Right atrium auricular region (tissue), 2 donors: ENCODE data around the gene ABTB1. TPM values are rescaled to one million over a fixed set of nuclear protein-coding genes. Genes with fewer than 3 reads are reported as not detected.
A peak's percentile ranks its signal among the peaks of the same experiment; 100 is the strongest.

ENCODE experiments used
- DNase-seq: peaks from one replicate; pipeline ENCODE4 v3.0.0-alpha.2; 2019; ENCODE audit warnings: low spot score
- H3K27ac ChIP-seq, 2 donors: fragments of 200-600 bp; sonication (generic); 1 replicate in 1 of 2; 2 replicates in 1 of 2; pipeline ENCODE4 v1.5.1; 2016 to 2019
- H3K27me3 ChIP-seq, 2 donors: fragments of 200-600 bp; sonication (generic); one replicate each; pipeline versions ENCODE4 v1.5.1 to v1.6.0; 2017 to 2019
- H3K36me3 ChIP-seq: fragments of 200-600 bp; sonication (generic); one replicate; pipeline ENCODE4 v1.5.1; 2016
- H3K4me1 ChIP-seq, 2 donors: fragments of 200-600 bp; sonication (generic); one replicate each; pipeline versions ENCODE4 v1.5.1 to v1.6.0; 2017 to 2019
- H3K4me3 ChIP-seq, 2 donors: fragments of 200-600 bp; sonication (generic); 1 replicate in 1 of 2; 2 replicates in 1 of 2; pipeline ENCODE4 v1.5.1; 2017 to 2019; ENCODE audit warnings: mild to moderate bottlenecking in 1 of 2, moderate library complexity in 1 of 2
- H3K9me3 ChIP-seq, 2 donors: fragments of 200-600 bp; sonication (generic); one replicate each; pipeline ENCODE4 v1.5.1; 2019
- CTCF ChIP-seq, 2 donors: fragments of 200-600 bp; sonication (generic); IDR thresholded peaks; one replicate each; pipeline ENCODE4 v1.5.1; 2019; ENCODE audit warnings: antibody characterized with exemption in 2 of 2
- total RNA-seq, 2 donors: library from RNA; depleted of rRNA; stranded (reverse); fragments of >200 nt; gene quantifications; one replicate each; pipeline ENCODE4 v1.1.0, GENCODE V29; 2016

The ABTB1 gene
- total RNA-seq, 2 donors from 2014 or later, result 14.9 to 16.9 TPM

GRCh38 chr3:127729556-127730056 lies 56.9 kb downstream of the ABTB1 start:
- peak overlapping the region; percentile 8 to 70 for H3K27ac ChIP-seq
- H3K9me3 ChIP-seq, result no peaks in the 10 kb centered on the region
- peaks cover 0 to 27% of the 10 kb centered on the region in 2 donors for H3K4me1 ChIP-seq
- DNase-seq, result no peak
- TF ChIP-seq CTCF (IDR thresholded peaks at IDR 0.05), result no peak
- no peak overlapping the region for H3K4me3 ChIP-seq
- H3K27me3 ChIP-seq, result no peaks in the 10 kb centered on the region
- no peaks in the 10 kb centered on the region for H3K36me3 ChIP-seq

- no peaks in the 10 kb centered on the region for H3K27me3 ChIP-seq
- H3K36me3 ChIP-seq, result no peaks in the 10 kb centered on the region
- H3K4me3 ChIP-seq, result no peak overlapping the region
- H3K4me1 ChIP-seq, result peaks cover 0 to 32% of the 10 kb centered on the region in 2 donors
- TF ChIP-seq CTCF (IDR thresholded peaks at IDR 0.05), result no peak
- no peak for DNase-seq
- H3K27ac ChIP-seq, result peak overlapping the region; percentile 8 to 70
- no peaks in the 10 kb centered on the region for H3K9me3 ChIP-seq
Observed at GRCh38 chr3:127730171-127730570, 57.4 kb downstream of the ABTB1 start.

Other genes with a start within 250 kb of the ABTB1 start
- 10 to 100 TPM; 24.0 to 27.3 TPM for gene TPRA1, start 82.2 kb upstream of the ABTB1 start, total RNA-seq
- gene MCM2, start 74.5 kb upstream of the ABTB1 start, total RNA-seq, result 1 to 10 TPM; 3.8 to 5.4 TPM
- 1 to 10 TPM; 1.9 to 2.9 TPM for gene PODXL2, start 43.8 kb upstream of the ABTB1 start, total RNA-seq
- 10 to 100 TPM; 36.3 to 46.4 TPM for gene MGLL, start 149.6 kb downstream of the ABTB1 start, total RNA-seq
- 1 to 10 TPM; 1.5 to 4.4 TPM for gene KBTBD12, start 242.3 kb downstream of the ABTB1 start, total RNA-seq